ENCODE results near the gene CCNJL. TPM values are rescaled to one million over a fixed set of nuclear protein-coding genes. Genes with fewer than 3 reads are reported as not detected.

The CCNJL gene, protein sequence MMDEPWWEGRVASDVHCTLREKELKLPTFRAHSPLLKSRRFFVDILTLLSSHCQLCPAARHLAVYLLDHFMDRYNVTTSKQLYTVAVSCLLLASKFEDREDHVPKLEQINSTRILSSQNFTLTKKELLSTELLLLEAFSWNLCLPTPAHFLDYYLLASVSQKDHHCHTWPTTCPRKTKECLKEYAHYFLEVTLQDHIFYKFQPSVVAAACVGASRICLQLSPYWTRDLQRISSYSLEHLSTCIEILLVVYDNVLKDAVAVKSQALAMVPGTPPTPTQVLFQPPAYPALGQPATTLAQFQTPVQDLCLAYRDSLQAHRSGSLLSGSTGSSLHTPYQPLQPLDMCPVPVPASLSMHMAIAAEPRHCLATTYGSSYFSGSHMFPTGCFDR
- total RNA-seq: 2.4 and 4.8 TPM in 2 replicates

DNA sequence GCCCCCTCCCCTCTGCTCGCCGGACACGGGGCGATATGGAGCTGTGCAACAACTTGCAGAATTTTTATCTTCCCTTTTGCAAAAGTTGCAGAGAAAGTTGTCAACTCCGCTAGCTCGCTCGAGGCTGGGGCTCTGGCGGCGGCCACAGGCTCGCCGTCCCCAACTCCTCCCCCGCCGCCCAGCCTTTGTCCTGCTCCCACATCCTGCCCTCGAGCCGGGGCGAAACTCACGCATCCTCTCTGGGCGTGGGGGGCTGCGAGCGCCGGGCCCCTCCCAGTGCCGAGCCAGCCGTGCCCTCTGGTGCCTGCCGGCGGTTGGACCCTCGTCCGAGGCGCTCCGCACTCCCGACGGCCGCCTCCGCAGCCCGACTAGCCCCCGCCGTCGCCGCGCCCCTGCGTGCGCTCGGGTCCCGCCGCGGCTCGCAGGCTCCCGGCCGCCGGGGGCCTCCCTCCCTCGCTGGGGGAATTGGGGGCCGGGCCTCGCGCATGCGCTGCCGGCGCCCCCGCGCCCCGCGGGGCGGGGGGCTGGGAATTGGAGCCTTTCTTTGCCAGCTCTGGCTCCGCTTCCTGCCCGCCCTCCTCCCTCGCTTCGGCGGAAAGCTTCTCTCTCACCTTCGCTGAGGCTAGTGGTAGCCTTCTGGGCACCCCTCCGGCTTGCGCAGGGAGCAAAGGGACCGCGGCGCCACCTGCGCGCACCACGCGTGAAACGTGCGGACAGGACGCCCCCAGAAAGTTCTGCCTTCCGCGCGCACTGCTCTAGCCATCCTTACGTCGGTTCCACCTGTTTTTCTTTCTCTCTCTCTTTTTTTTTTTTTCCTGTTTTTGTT lies at the start of gene CCNJL:
Gene CCNJL (minus strand): TSS at position 431 of the 826 bp plus-strand sequence. CDS start 641 bp downstream, outside the sequence.

DNA sequence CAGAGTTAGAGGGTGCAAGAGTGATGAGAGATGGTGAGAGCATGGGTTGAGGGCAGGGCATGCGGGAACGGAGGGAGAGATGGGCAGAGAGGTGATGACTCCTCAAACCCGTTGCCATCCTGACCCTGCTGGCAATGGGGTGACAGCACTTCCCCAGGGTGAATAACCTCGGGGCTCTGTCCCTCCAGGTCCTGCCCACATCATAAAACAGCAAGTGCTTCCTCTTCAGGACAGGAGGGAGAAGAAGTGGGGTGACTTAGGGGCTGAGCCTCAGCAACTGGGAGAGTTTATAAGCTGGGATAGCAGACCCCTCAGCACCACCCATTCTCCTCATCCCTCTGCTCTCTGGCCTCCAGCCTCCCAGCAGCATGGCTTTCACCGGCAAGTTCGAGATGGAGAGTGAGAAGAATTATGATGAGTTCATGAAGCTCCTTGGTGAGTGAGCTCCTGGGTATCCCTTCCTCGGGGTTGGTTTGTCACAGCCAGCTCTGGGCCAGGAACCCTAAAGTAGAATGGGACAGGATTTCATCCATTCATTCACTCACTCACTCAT lies 83.1 kb downstream of the CCNJL start, which contains the start of gene FABP6:
Gene FABP6 (plus strand): TSS at position 317 of the 553 bp plus-strand sequence. CDS start 52 bp downstream, at position 369.

Other genes with a start within 250 kb of the CCNJL start
- gene PWWP2A, start 193.1 kb downstream of the CCNJL start, total RNA-seq: 13.6 and 15.0 TPM in 2 replicates
- 0.31 TPM in 1 of 2 replicates, not detected in the other for gene FABP6, start 83.1 kb downstream of the CCNJL start, total RNA-seq
- gene C1QTNF2, start 58.1 kb upstream of the CCNJL start, total RNA-seq: not detected in 2 replicates
- 0.86 and 1.6 TPM in 2 replicates for gene FAM200C, start 87.5 kb upstream of the CCNJL start, total RNA-seq
- gene SLU7, start 106.5 kb upstream of the CCNJL start, total RNA-seq: 24.6 and 30.7 TPM in 2 replicates
- 205 and 450 TPM in 2 replicates for gene PTTG1, start 109.3 kb upstream of the CCNJL start, total RNA-seq

Measured in hair follicular keratinocyte (primary cell).